ENCODE results near the gene TRDMT1.

Gene TRDMT1

DNA sequence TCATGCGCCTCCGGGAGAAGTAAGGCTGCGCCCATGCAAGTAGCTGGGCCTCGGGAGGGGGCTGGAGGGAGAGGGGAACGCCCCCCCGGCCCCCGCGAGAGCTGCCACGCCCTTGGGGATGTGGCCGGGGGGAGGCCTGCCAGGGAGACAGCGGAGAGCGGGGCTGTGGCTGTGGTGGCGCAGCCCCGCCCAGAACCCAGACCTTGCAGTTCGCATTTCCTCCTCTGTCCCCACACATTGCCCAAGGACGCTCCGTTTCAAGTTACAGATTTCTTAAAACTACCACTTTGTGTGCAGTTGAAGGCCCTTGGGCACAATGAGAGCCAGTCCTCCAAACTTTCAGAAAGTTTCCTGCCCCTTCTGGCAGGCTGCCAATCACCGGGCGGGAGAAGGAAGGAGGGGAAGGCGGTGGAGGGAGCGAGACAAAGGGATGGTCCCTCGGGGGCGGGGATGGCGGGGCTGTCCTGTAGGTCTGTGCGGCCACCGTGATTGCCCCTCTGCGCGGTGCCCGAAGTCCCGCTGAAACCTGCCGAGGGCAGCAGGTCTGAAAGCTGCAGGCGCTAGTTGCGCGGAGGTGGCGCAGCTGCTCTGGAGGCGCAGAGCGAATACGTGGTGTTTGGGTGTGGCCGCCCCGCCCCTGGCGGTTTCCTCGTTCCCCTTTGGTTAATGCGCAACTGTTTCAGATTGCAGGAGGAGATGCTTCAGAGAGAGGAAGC lies 28.7 kb upstream of the TRDMT1 start:
- peak; percentile 78 to 85 for DNase-seq (ENCODE audit: low read depth in 2 of 2)

DNA sequence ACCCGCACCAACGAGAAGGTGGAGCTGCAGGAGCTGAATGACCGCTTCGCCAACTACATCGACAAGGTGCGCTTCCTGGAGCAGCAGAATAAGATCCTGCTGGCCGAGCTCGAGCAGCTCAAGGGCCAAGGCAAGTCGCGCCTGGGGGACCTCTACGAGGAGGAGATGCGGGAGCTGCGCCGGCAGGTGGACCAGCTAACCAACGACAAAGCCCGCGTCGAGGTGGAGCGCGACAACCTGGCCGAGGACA lies 28.2 kb upstream of the TRDMT1 start:
- no peak for DNase-seq (ENCODE audit: low read depth in 2 of 2)

DNA sequence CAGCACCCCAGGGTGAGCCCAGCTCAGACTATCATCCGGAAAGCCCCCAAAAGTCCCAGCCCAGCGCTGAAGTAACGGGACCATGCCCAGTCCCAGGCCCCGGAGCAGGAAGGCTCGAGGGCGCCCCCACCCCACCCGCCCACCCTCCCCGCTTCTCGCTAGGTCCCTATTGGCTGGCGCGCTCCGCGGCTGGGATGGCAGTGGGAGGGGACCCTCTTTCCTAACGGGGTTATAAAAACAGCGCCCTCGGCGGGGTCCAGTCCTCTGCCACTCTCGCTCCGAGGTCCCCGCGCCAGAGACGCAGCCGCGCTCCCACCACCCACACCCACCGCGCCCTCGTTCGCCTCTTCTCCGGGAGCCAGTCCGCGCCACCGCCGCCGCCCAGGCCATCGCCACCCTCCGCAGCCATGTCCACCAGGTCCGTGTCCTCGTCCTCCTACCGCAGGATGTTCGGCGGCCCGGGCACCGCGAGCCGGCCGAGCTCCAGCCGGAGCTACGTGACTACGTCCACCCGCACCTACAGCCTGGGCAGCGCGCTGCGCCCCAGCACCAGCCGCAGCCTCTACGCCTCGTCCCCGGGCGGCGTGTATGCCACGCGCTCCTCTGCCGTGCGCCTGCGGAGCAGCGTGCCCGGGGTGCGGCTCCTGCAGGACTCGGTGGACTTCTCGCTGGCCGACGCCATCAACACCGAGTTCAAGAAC lies 27.7 kb upstream of the TRDMT1 start:
- peak; percentile 48 to 63 for DNase-seq (ENCODE audit: low read depth in 2 of 2)

- DNase-seq (ENCODE audit: low read depth in 2 of 2), result peak; percentile 81 to 84
Observed at GRCh38 chr10:17228091-17229015, 26.9 kb upstream of the TRDMT1 start, which contains the start of gene VIM. VIM (plus strand) TSS chr10:17228241; CDS start chr10:17229423, 1,182 bp downstream.

GRCh38 chr10:17227367-17228090 lies 26.1 kb upstream of the TRDMT1 start:
- no peak for DNase-seq (ENCODE audit: low read depth in 2 of 2)

GRCh38 chr10:17226891-17227303 lies 25.4 kb upstream of the TRDMT1 start:
- DNase-seq (ENCODE audit: low read depth in 2 of 2), result no peak

DNA sequence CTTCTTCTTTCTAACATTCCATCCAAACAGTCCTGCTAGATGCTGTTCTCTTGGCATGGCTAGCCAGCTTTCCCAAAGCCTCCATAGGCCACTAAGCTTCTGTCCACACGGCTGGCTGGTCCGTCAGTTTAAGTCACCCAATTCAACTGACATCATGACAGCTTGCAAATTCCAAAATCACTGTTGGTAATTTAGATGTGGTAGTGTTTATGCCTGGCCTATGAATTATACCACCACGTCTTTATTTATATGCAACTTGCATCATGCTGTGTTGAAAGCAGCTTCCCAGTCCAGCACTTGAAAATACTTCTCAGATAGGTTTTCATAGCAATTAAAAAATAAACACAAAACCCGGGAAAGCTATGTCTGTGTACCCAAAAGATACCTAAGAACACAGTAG lies 24.3 kb upstream of the TRDMT1 start:
- no peak for DNase-seq (ENCODE audit: low read depth in 2 of 2)

DNA sequence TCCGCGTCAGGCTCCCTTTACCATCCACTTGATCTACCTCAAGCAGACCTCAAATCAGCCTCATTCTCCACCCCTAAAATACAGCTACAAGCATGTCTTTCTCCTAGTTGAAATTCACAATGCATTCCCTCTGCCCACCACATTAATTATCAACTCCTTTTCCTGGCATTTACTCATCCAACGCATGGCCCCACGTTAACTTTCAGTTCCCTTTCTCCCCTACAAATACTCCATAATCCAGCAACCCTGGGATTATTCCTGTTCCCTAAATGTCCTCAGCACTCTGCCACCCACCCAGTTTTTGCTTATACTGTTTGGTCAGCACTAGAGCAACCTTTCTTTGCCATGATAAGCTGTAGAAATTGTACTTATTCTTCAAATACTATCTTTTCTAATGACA lies 20.9 kb upstream of the TRDMT1 start:
- no peak for DNase-seq (ENCODE audit: low read depth in 2 of 2)

DNA sequence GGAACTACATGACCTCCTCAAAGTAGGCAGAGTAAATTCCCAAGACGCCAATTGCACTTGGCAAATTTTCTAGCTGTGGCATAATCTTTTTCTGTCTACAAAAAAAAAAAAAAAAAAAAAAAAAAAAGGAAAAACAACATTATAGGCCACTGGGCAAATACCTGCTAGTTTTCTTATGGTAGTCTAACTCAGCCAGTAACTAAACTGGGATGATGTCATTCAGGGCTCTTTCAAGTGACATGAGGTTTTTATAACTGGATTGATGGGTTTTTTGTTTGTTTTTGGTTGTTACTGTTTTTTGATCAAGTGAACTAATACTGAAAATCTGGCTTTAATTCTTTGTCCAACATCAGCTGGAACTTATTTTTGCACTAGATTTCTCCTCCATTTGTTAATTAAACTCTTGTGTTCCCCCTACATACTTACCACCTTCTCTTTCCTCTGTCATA lies 19.2 kb upstream of the TRDMT1 start:
- DNase-seq (ENCODE audit: low read depth in 2 of 2), result no peak

- DNase-seq (ENCODE audit: low read depth in 2 of 2), result no peak
Observed at GRCh38 chr10:17219024-17219423, 17.6 kb upstream of the TRDMT1 start.

DNA sequence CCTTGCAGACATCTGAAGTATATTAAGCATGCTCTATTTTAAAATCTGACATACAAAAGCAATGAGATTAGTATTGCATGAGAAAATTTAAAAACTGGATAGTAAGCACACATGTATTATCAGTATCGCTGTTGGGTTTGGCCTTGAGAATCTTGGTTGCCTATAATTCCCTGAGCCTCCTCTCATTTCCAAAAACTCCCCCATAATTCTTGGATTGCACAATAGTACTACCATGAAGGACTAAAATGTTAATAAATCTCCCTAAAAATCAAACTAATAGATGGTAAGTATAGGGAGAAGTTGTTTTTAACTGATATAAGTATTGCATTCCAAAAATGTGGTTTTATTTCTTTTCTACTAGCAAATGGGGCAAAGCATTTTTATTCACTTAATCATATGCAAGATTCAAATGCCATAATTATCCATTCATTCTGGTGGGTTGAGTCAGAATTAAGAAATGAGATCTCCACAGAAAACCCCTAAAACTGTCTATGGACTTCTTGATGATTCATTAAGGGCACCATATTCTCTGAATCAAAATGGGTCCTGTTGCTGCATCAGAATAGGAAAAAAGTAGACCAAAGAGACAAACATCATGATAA lies 16.3 kb upstream of the TRDMT1 start:
- DNase-seq (ENCODE audit: low read depth in 2 of 2), result no peak

DNA sequence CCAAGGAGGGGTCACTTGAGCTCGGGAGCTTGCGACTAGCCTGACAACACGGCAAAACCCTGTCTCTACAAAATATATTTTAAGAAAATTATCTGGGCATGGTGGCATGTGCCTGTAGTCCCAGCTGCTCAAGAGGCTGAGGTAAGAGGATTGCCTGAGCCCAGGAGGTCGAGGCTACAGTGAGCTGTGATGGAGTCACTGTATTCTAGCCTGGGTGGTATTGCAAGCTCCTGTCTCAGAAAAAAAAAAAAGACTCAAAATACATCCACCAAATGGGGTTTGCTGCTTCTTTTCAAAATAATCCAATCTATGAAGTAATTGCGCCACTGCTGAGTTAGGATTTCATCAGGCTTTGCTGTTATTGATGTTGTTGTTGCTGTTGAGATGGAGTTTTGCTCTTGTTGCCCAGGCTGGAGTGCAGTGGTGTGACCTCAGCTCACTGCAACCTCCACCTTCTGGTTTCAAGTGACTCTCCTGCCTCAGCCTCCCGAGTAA lies 15.5 kb upstream of the TRDMT1 start:
- DNase-seq (ENCODE audit: low read depth in 2 of 2), result no peak

- no peak for DNase-seq (ENCODE audit: low read depth in 2 of 2)
Observed at GRCh38 chr10:17216217-17216900, 14.9 kb upstream of the TRDMT1 start.

DNA sequence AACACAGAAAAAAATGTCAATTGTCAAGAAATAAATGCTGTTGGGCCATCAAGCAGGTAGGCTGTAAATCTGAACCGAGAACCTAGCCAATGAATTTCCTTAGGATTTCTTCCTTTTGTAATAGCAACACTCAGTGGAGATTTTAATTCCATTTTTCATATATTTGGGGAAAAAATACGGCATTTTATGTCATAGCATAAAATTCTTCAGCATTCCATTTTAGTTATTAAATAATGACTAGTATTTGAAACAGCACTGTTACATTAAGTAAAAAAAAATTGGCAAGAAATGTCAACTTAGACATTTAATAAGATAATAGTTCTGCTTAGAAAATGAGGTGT lies 14.3 kb upstream of the TRDMT1 start:
- no peak for DNase-seq (ENCODE audit: low read depth in 2 of 2)

DNA sequence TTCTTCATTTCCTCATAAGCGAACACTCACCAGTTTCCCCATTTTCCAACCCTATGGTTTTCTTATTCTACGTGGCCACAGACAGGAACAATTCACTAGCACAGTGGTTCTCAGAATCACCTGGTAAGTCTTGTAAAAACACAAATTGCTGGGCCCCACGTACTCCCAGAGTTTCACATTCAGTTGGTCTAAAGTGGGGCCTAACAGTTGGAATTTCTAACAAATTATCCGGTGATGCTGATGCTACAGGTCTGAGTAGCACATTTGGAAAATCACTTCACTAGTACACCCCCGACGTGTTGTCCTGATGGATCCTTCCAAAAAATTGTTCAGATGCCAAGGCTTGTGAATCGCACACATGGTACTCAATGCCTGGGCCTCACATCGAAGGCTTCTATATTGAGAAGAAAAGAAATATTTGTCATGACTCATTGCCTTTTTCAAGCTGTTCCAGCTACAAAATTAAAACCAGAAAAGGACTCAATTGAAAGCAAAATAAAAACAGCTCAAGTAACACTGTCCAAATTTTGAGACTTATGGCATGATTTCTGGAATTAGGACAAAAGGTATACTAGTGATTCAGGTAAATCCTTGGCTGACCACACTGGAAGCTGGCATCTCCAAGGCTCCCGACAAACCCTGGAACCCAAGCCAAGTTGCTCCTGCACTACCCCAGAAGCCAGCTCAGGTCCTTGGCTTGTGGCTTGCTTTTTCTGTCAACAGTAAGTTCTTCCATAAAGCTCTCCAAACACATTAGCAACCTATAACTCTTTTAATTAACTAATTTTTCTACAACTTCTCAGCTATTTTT lies 13.7 kb upstream of the TRDMT1 start:
- DNase-seq (ENCODE audit: low read depth in 2 of 2), result no peak

DNA sequence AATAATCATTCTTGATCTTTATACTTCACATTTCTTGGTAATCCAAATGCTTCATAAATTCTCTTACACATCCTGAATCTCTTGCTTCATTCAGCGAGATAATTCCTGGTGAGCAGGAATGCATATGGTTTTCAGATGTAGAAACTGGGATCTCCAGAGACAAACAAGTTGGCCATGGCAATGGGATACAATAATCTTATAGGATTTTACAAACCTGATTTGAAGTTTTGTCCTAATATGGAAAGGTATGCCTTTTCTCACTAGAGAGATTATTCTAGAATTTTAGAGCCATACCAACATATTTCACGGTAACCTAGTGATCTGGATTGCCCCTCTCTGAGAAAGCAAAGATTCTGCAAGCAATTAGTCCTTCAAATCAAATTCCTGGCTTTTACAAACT lies 13.1 kb upstream of the TRDMT1 start:
- DNase-seq (ENCODE audit: low read depth in 2 of 2), result no peak

GRCh38 chr10:17213646-17214349 lies 12.3 kb upstream of the TRDMT1 start:
- no peak for DNase-seq (ENCODE audit: low read depth in 2 of 2)

DNA sequence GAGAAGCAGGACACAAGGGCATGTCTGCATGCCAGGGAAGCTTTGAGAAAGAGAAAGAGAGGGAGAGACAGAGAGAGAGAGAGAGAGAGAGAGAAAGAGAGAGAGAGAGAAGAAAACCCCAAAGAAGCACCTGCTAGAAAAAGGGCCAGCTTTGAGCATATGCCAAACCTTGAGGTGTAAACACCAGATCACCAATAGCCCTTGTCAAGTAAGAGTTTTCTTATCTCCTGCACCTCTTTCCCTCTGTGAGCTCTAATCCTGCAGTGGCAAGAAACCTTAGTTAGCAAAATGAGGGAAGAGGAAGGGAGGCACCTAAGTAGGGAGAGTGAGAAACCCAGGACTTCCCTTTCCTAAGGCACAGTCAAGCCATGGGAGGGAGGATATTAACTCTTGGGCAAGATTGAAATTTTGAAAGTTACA lies 11.3 kb upstream of the TRDMT1 start:
- no peak for DNase-seq (ENCODE audit: low read depth in 2 of 2)

GRCh38 chr10:17210361-17210760 lies 8.9 kb upstream of the TRDMT1 start:
- no peak for DNase-seq (ENCODE audit: low read depth in 2 of 2)

All from stimulated activated CD8-positive, alpha-beta memory T cell treated with anti-CD3 and anti-CD28 coated beads, Interleukin-2, amount 100 ng/mL, for 48 hours (primary cell).